HepG2 (cell line): Measurements from ENCODE around the gene PSMC4. TPM values are rescaled to one million over a fixed set of nuclear protein-coding genes. Genes with fewer than 3 reads are reported as not detected.

Experiments
- ARID4A ChIP-seq: sonication (generic); formaldehyde crosslinking; IDR thresholded peaks from 2 replicates; pipeline ENCODE4 v1.5.0; 2020; ENCODE audit warnings: mild to moderate bottlenecking, missing genetic modification reagents, borderline replicate concordance
- CSRNP1 ChIP-seq: sonication (generic); formaldehyde crosslinking; IDR thresholded peaks from 2 replicates; pipeline ENCODE4 v1.8.1; 2023; ENCODE audit warnings: mild to moderate bottlenecking, missing genetic modification reagents
- ELK4 ChIP-seq: sonication (generic); formaldehyde crosslinking; IDR thresholded peaks from 2 replicates; pipeline ENCODE4 v1.9.0; 2021; ENCODE audit warnings: missing genetic modification reagents, borderline replicate concordance
- FOXP1 ChIP-seq, 2 experiments: fragments of 450-650 bp in 1 of 2; IDR thresholded peaks; 2 replicates each; pipeline ENCODE4 v1.6.1; 2017 to 2018; ENCODE audit warnings: antibody characterized with exemption in 1 of 2
- GATA4 ChIP-seq: sonication (generic); IDR thresholded peaks from 2 replicates; pipeline ENCODE4 v1.6.1; 2016; ENCODE audit warnings: antibody characterized with exemption, low read depth, borderline replicate concordance
- HNRNPL ChIP-seq: fragments of 200-400 bp; formaldehyde crosslinking; IDR thresholded peaks from 2 replicates; pipeline ENCODE4 v1.6.1; 2017; ENCODE audit warnings: mild to moderate bottlenecking, low read depth, low read length
- PHF20 ChIP-seq: sonication (generic); formaldehyde crosslinking; IDR thresholded peaks from 2 replicates; pipeline ENCODE4 v1.5.0; 2020; ENCODE audit warnings: mild to moderate bottlenecking, missing genetic modification reagents
- PHF8 ChIP-seq: sonication (generic); formaldehyde crosslinking; IDR thresholded peaks from 2 replicates; pipeline ENCODE4 v1.5.0; 2020; ENCODE audit warnings: missing genetic modification reagents
- RBM22 ChIP-seq: fragments of 200-400 bp; formaldehyde crosslinking; optimal IDR thresholded peaks from 2 replicates; pipeline ENCODE3; 2017; ENCODE audit warnings: mild to moderate bottlenecking, low read length, moderate library complexity
- SATB2 ChIP-seq: sonication (generic); formaldehyde crosslinking; IDR thresholded peaks from 2 replicates; pipeline ENCODE4 v1.5.0; 2020; ENCODE audit warnings: missing genetic modification reagents
- ZBTB39 ChIP-seq: sonication (generic); formaldehyde crosslinking; IDR thresholded peaks from 2 replicates; pipeline ENCODE4 v1.5.0; 2020; ENCODE audit warnings: missing genetic modification reagents
- ZNF12 ChIP-seq: sonication (generic); formaldehyde crosslinking; IDR thresholded peaks from 2 replicates; pipeline ENCODE4 v1.5.0; 2020; ENCODE audit warnings: missing genetic modification reagents
- ZNF143 ChIP-seq: sonication (generic); formaldehyde crosslinking; IDR thresholded peaks from 2 replicates; pipeline ENCODE4 v1.4.0; 2020; ENCODE audit warnings: missing genetic modification reagents
- ZNF253 ChIP-seq: sonication (generic); formaldehyde crosslinking; IDR thresholded peaks from 2 replicates; pipeline ENCODE4 v1.8.0; 2022; ENCODE audit warnings: mild to moderate bottlenecking, missing genetic modification reagents, borderline replicate concordance
- ZNF329 ChIP-seq: sonication (generic); formaldehyde crosslinking; IDR thresholded peaks from 2 replicates; pipeline ENCODE4 v1.9.0; 2021; ENCODE audit warnings: low read depth, mild to moderate bottlenecking, missing genetic modification reagents
- ZNF557 ChIP-seq: sonication (generic); formaldehyde crosslinking; IDR thresholded peaks from 2 replicates; pipeline ENCODE4 v1.4.0; 2020; ENCODE audit warnings: missing genetic modification reagents
- ZNF7 ChIP-seq: IDR thresholded peaks from 2 replicates; pipeline ENCODE4 v1.6.1; 2016; ENCODE audit warnings: missing biosample characterization, missing genetic modification reagents
- ZNF800 ChIP-seq: sonication (generic); formaldehyde crosslinking; IDR thresholded peaks from 2 replicates; pipeline ENCODE4 v1.4.0; 2020; ENCODE audit warnings: missing genetic modification reagents
- polyA plus RNA-seq, 8 experiments: library from polyadenylated mRNA; depleted of rRNA in 3 of 8; stranded (reverse) in 7 of 8; unstranded in 1 of 8; fragments of >200 nt; fragmentation: Illumina TruSeq in 4 of 8; extraction: Trizol in 4 of 8; gene quantifications; 2 replicates each; pipeline versions ENCODE4 v1.2.1 to v1.2.3, GENCODE V29; 2011 to 2016; ENCODE audit warnings: low read depth in 4 of 8, missing spikeins in 1 of 8, mixed read lengths in 1 of 8; ENCODE audit not compliant: insufficient read depth in 1 of 8
- total RNA-seq, 5 experiments: library from RNA; depleted of rRNA; stranded (reverse); fragments of >200 nt; fragmentation: Illumina TruSeq; extraction: Trizol; gene quantifications; 2 replicates each; pipeline ENCODE4 v1.2.3, GENCODE V29; 2016; ENCODE audit warnings: low read depth in 1 of 5

PSMC4 gene
- total and polyA plus RNA-seq, 2 of the 13 experiments (the other 11 are each of a cell fraction or from before 2014, with no cell fraction given): 49.9 to 160 TPM

- TF ChIP-seq ZBTB39 (CRISPR knock-in tag) (no peak), SATB2 (CRISPR knock-in tag) (no peak), ELK4 (CRISPR knock-in tag) (no peak), GATA4 (no peak), RBM22 (no peak), ZNF143 (CRISPR knock-in tag) (peak; percentile 99), ZNF557 (CRISPR knock-in tag) (peak; percentile 89; the same call in 1 of the 2 replicates), PHF8 (CRISPR knock-in tag) (peak; percentile 82), HNRNPL (0 out of 2 replicates have a peak, but pooled peaks have one; percentile 40), ZNF7 (CRISPR knock-in tag) (no peak), ZNF12 (CRISPR knock-in tag) (0 out of 2 replicates have a peak, but pooled peaks have one; percentile 19), ZNF253 (no peak), PHF20 (CRISPR knock-in tag) (peak; percentile 82), FOXP1 (IDR thresholded peaks at IDR 0.05) (no peak), FOXP1 (CRISPR knock-in tag; IDR thresholded peaks at IDR 0.05) (0 out of 2 replicates have a peak, but pooled peaks have one; percentile 13), CSRNP1 (CRISPR knock-in tag) (no peak), ZNF329 (0 out of 2 replicates have a peak, but pooled peaks have one; percentile 41), ZNF800 (CRISPR knock-in tag) (0 out of 2 replicates have a peak, but pooled peaks have one; percentile 68), ARID4A (CRISPR knock-in tag) (peak; percentile 80; the same call in 1 of the 2 replicates)
Measured at GRCh38 chr19:39970675-39971379, at the start of gene PSMC4 (continued).
